Astrocyte of the spinal cord (primary cell): Measurements from ENCODE around the gene POLR2M.

ENCODE experiments used
- DNase-seq: peaks from one replicate; pipeline ENCODE4 v3.0.0; 2011; ENCODE audit warnings: low read depth, low spot score
- H3K4me3 ChIP-seq: 2 replicates; pipeline ENCODE4 v1.5.1; 2011; ENCODE audit warnings: low read depth, mild to moderate bottlenecking, low read length, moderate library complexity
- in situ Hi-C: cut with HindIII; loops from 2 replicates; pipeline ENCODE4 v1.10.0; 2017; ENCODE audit warnings: low sequenced_read_pairs
- TF ChIP-seq, protein P1 (sequence below): IDR thresholded peaks from 2 replicates; pipeline ENCODE4 v1.5.1; 2012; ENCODE audit warnings: low read depth, mild to moderate bottlenecking, low read length, inconsistent platforms

POLR2M gene

GRCh38 chr15:57752436-57752835, 45.9 kb downstream of the POLR2M start:
- in situ Hi-C loops: no loop called here
- no peak overlapping the region for H3K4me3 ChIP-seq
- DNase-seq: peak; percentile 24
- TF ChIP-seq, protein P1, sequence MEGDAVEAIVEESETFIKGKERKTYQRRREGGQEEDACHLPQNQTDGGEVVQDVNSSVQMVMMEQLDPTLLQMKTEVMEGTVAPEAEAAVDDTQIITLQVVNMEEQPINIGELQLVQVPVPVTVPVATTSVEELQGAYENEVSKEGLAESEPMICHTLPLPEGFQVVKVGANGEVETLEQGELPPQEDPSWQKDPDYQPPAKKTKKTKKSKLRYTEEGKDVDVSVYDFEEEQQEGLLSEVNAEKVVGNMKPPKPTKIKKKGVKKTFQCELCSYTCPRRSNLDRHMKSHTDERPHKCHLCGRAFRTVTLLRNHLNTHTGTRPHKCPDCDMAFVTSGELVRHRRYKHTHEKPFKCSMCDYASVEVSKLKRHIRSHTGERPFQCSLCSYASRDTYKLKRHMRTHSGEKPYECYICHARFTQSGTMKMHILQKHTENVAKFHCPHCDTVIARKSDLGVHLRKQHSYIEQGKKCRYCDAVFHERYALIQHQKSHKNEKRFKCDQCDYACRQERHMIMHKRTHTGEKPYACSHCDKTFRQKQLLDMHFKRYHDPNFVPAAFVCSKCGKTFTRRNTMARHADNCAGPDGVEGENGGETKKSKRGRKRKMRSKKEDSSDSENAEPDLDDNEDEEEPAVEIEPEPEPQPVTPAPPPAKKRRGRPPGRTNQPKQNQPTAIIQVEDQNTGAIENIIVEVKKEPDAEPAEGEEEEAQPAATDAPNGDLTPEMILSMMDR: peak; percentile 25

DNA sequence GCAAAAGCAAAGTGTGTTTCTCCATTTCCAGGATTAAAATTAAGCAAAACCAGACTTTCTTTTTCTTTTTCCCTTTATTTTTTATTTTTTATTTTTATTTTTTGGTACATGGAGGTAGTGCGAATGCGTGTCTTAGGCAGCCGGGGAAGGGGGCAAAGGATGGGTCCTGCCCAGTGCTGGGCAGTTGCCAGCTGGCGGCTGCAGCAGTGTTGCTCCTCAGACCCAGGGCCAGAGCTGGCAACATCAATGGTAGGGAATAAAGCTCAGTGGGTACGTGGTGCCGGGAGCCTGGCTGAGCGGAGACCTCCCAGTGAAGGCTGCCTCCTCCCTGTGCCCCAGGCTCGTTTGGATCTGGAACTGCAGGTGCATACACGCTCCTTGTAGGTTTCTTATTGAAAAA, 46.3 kb downstream of the POLR2M start:
- no peak overlapping the region for H3K4me3 ChIP-seq
- in situ Hi-C loops: no loop called here
- no peak for DNase-seq
- TF ChIP-seq, protein P1: no peak

DNA sequence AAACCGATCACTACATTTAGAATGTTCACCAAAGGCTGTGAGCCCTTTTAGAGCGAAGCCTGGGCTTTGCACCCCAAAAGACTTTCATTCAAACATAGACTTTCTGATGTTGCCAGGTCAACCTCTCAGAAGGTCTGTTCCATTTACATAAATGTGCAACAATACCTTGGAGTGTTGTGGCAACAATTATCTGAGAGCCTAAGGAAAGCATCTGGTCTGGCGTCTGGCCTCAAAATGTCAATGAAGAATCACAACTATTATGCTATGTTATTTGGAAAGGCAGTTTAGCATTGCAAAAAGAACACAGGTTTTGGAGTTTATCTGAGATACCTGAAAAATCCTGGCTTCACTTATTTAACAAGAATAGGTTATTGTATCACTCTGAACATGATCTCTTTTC, 50.0 kb downstream of the POLR2M start:
- TF ChIP-seq, protein P1: no peak
- H3K4me3 ChIP-seq: no peak overlapping the region
- in situ Hi-C loops: no loop called here
- no peak for DNase-seq

DNA sequence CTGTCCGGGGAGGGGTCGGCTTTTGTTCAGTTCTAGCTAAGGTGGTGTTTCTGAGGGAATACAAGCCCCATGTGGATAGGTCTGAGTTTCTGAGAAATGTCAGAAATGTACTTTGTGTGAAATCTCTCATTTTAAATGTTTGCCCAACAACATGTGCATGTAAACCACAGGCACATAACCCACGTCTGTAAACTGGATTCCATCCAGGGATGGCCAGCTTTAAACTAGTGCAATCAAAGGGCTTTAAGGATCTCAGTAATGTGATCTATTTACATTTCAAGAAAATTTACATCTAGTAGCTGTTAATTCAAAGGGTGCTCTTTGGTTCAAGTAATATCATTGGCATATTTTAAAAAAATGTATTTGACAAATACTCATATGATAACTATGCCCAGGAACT, 52.0 kb downstream of the POLR2M start:
- in situ Hi-C loops: no loop called here
- TF ChIP-seq, protein P1: no peak
- no peak for DNase-seq
- no peak overlapping the region for H3K4me3 ChIP-seq

DNA sequence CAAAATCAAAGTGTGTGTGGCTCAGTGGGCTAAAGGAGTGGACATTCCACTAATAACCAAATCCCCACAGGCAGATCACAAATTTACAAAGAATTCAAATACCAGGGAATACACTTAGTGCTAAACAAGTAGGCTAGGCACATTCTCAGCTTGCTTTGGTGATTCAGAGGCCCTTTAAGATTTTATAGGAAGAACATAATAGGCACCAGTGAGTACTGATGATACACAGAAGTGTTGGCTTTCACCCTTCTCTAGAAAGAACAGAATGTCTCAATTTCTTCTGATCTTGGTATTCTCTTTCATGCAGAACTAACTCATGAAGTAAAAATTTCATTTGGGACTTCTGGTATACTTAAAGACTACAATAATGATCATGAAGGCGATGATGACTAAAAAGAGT, 55.0 kb downstream of the POLR2M start:
- H3K4me3 ChIP-seq: no peak overlapping the region
- no peak for DNase-seq
- in situ Hi-C loops: no loop called here
- TF ChIP-seq, protein P1: no peak

GRCh38 chr15:57762302-57762701, 55.8 kb downstream of the POLR2M start:
- in situ Hi-C loops: no loop called here
- H3K4me3 ChIP-seq: no peak overlapping the region
- DNase-seq: no peak
- TF ChIP-seq, protein P1: peak; percentile 21
